Body of pancreas (tissue), 4 donors: ENCODE results near the gene LRRC8C. TPM values are rescaled to one million over a fixed set of nuclear protein-coding genes. Genes with fewer than 3 reads are reported as not detected.

Experiments used
- ATAC-seq: fragments of 150-250 bp; one replicate; pipeline ENCODE4 v1.9.1; 2016
- DNase-seq, 4 donors: peaks; one replicate each; pipeline ENCODE4 v3.0.0-alpha.2; 2019
- H3K27ac ChIP-seq, 4 donors: fragments of 200-600 bp; sonication (generic); 1 replicate in 3 of 4; 2 replicates in 1 of 4; pipeline versions ENCODE4 v1.5.1 to v1.6.1; 2016 to 2019; ENCODE audit warnings: mild to moderate bottlenecking in 1 of 4, mixed read lengths in 1 of 4, moderate library complexity in 1 of 4
- H3K27me3 ChIP-seq, 2 donors: fragments of 200-600 bp; sonication (generic); one replicate each; pipeline ENCODE4 v1.6.0; 2016; ENCODE audit warnings: mild to moderate bottlenecking in 1 of 2
- H3K36me3 ChIP-seq, 2 donors: fragments of 200-600 bp; sonication (generic); replicated peaks in 1 of 2; 2 replicates each; pipeline ENCODE4 v1.5.1; 2016; ENCODE audit warnings: low read depth in 2 of 2; ENCODE audit not compliant: insufficient read depth in 1 of 2
- H3K4me1 ChIP-seq: fragments of 200-600 bp; sonication (generic); one replicate; pipeline ENCODE4 v1.6.0; 2016
- H3K4me3 ChIP-seq, 2 donors: fragments of 200-600 bp; sonication (generic); 1 replicate in 1 of 2; 2 replicates in 1 of 2; pipeline ENCODE4 v1.5.1; 2016 to 2019
- H3K9me3 ChIP-seq, 3 donors: fragments of 200-600 bp; sonication (generic); 1 replicate in 2 of 3; 2 replicates in 1 of 3; pipeline ENCODE4 v1.5.1; 2016
- POLR2A ChIP-seq, 3 donors: fragments of 450-650 bp; IDR thresholded peaks; one replicate each; pipeline ENCODE4 v1.6.1; 2016; ENCODE audit warnings: antibody characterized with exemption in 3 of 3, mild to moderate bottlenecking in 2 of 3
- WGBS, 2 donors: methylation state at CpG; one replicate each; pipeline ENCODE4 v1.1.5; 2017; 5-methylcytosine and 5-hydroxymethylcytosine counted together
- intact Hi-C: fragments of 100-400 bp; cut with DNase I; formaldehyde crosslinking; loops from one replicate; pipeline ENCODE4 v1.15.1; 2023
- total RNA-seq, 2 donors: library from RNA; depleted of rRNA; stranded (reverse); fragments of >200 nt; gene quantifications; one replicate each; pipeline ENCODE4 v1.1.0, GENCODE V29; 2016
- TF ChIP-seq, protein P1 (sequence below), 7 experiments: fragments of 450-650 bp in 4 of 7; fragments of 200-600 bp in 3 of 7; sonication (generic) in 3 of 7; IDR thresholded peaks; one replicate each; pipeline ENCODE4 v1.5.1; 2016 to 2019; ENCODE audit warnings: antibody characterized with exemption in 7 of 7

Gene LRRC8C
- total RNA-seq, 2 donors from 2014 or later = 3.4 to 4.6 TPM

GRCh38 chr1:89762386-89762778, 129.5 kb downstream of the LRRC8C start:
- Histone ChIP-seq H3K4me3 (peak overlapping the region in 1 of 2 donors; percentile 21), H3K4me1 (peaks cover 16% of the 10 kb centered on the region), H3K27me3 (no peaks in the 10 kb centered on the region), H3K36me3 (no peaks in the 10 kb centered on the region), H3K9me3 (no peaks in the 10 kb centered on the region), H3K27ac (peak overlapping the region in 2 of 4 donors; percentile 19 to 30)
- ATAC-seq (peak; percentile 45), DNase-seq (no peak)
- intact Hi-C loops = loop anchor here (10.0 kb wide), 2 partner anchors 148 to 278 kb away; no protein-coding TSS in a partner anchor
- 13 to 29% methylated on average over 11 to 13 of the region's 13 CpGs for WGBS, 2 donors
- no peak for TF ChIP-seq POLR2A (IDR thresholded peaks at IDR 0.05)
- TF ChIP-seq, protein P1, sequence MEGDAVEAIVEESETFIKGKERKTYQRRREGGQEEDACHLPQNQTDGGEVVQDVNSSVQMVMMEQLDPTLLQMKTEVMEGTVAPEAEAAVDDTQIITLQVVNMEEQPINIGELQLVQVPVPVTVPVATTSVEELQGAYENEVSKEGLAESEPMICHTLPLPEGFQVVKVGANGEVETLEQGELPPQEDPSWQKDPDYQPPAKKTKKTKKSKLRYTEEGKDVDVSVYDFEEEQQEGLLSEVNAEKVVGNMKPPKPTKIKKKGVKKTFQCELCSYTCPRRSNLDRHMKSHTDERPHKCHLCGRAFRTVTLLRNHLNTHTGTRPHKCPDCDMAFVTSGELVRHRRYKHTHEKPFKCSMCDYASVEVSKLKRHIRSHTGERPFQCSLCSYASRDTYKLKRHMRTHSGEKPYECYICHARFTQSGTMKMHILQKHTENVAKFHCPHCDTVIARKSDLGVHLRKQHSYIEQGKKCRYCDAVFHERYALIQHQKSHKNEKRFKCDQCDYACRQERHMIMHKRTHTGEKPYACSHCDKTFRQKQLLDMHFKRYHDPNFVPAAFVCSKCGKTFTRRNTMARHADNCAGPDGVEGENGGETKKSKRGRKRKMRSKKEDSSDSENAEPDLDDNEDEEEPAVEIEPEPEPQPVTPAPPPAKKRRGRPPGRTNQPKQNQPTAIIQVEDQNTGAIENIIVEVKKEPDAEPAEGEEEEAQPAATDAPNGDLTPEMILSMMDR (IDR thresholded peaks at IDR 0.05) = no peak

DNA sequence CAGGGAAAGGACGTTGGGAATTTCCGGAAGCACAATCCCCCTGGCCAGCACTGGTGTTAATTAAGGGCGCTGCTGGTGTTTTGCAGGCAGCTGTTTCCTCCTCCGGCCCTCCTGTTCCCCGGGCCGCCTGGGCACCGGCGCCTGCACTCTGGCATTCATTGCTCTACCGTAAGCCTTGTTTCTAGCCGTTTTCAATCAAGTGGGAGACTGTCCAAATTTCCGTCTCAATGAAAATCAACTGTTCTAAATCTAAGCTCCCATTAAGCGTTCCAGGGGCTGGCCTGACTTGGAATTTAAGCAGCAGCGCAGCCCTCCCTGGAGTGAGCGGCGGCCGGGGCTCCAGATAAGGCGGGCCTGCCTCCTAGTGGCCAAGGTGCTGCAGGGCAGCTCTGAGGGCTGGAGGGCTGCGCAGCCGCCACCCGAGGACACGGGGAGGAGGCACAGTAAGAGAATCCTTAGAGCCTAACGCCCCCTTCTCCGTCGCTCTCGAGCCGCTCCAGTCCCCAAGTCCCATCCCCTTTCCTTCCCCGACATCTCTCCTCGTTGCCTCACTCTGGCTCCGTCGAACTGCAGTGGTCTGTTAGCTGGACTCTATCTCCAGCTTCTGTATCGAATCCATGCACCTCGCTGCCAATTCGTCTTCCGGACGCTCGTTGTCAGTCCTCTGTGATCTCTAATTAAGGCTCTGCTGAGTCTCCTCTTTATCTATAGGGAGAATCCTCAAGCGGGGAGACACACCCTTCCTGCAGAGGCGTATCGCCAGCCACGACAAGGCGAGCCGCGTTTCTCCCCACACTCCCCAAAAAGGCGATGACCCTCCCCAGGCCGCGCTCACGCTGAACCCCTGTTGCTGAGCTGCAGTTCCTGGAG, 130.1 kb downstream of the LRRC8C start:
- intact Hi-C loops = loop anchor here (10.0 kb wide), 2 partner anchors 148 to 278 kb away; no protein-coding TSS in a partner anchor
- H3K4me1 ChIP-seq = peaks cover 16% of the 10 kb centered on the region

GRCh38 chr1:89763649-89763986, 130.7 kb downstream of the LRRC8C start:
- intact Hi-C loops = loop anchor here (10.0 kb wide), 2 partner anchors 149 to 279 kb away; no protein-coding TSS in a partner anchor

More for the DNA sequence above, 130.1 kb downstream of the LRRC8C start:
- 3% methylated on average over 37 to 47 of the region's 47 CpGs for WGBS, 2 donors
- peak overlapping the region in 2 of 4 donors; percentile 19 to 30 for H3K27ac ChIP-seq
- TF ChIP-seq POLR2A (IDR thresholded peaks at IDR 0.05) = peak in 1 of 3 donors; percentile 10
- TF ChIP-seq, protein P1 (IDR thresholded peaks at IDR 0.05) = peak; percentile 90 to 98 (median 97)
- ATAC-seq = peak; percentile 97
- no peaks in the 10 kb centered on the region for H3K36me3 ChIP-seq
- H3K27me3 ChIP-seq = peaks cover 0 to 5% of the 10 kb centered on the region in 2 donors
- DNase-seq = peak; percentile 82 to 87 (median 84)
- no peaks in the 10 kb centered on the region for H3K9me3 ChIP-seq
- H3K4me3 ChIP-seq = peak overlapping the region in 1 of 2 donors; percentile 21

GRCh38 chr1:89765774-89766173, 132.9 kb downstream of the LRRC8C start:
- TF ChIP-seq POLR2A (IDR thresholded peaks at IDR 0.05) = no peak
- TF ChIP-seq, protein P1 (IDR thresholded peaks at IDR 0.05) = no peak
- no peaks in the 10 kb centered on the region for H3K9me3 ChIP-seq
- ATAC-seq (no peak), DNase-seq (no peak)
- H3K27me3 ChIP-seq = peaks cover 0 to 5% of the 10 kb centered on the region in 2 donors
- H3K36me3 ChIP-seq = no peaks in the 10 kb centered on the region
- intact Hi-C loops = loop anchor here (10.0 kb wide), 2 partner anchors 151 to 281 kb away; no protein-coding TSS in a partner anchor
- H3K27ac ChIP-seq = no peak overlapping the region
- 66 to 71% methylated on average over 1 of the region's 1 CpG for WGBS, 2 donors
- H3K4me3 ChIP-seq = no peak overlapping the region
- H3K4me1 ChIP-seq = peaks cover 16% of the 10 kb centered on the region

More at GRCh38 chr1:89763649-89763986, 130.7 kb downstream of the LRRC8C start:
- Histone ChIP-seq H3K36me3 (no peaks in the 10 kb centered on the region), H3K27me3 (peaks cover 0 to 5% of the 10 kb centered on the region in 2 donors), H3K4me1 (peaks cover 16% of the 10 kb centered on the region), H3K4me3 (no peak overlapping the region), H3K9me3 (no peaks in the 10 kb centered on the region), H3K27ac (no peak overlapping the region)
- DNase-seq = no peak
- ATAC-seq = no peak
- 24 to 27% methylated on average over 5 of the region's 5 CpGs for WGBS, 2 donors
- TF ChIP-seq, protein P1 (IDR thresholded peaks at IDR 0.05) = no peak
- no peak for TF ChIP-seq POLR2A (IDR thresholded peaks at IDR 0.05)
